ENCODE measurements around the gene P4HTM.
A peak's percentile ranks its signal among the peaks of the same experiment; 100 is the strongest.

P4HTM gene

GRCh38 chr3:49023775-49024174, 33.7 kb downstream of the P4HTM start:
- no peak for DNase-seq (ENCODE audit: low read depth in 2 of 2)

- no peak for DNase-seq (ENCODE audit: low read depth in 2 of 2)
These were observed 34.4 kb downstream of the P4HTM start for GRCh38 chr3:49024449-49024848.

- no peak for DNase-seq (ENCODE audit: low read depth in 2 of 2)
These were observed 35.2 kb downstream of the P4HTM start for GRCh38 chr3:49025005-49025792.

GRCh38 chr3:49025793-49026520, 35.9 kb downstream of the P4HTM start:
- DNase-seq (ENCODE audit: low read depth in 2 of 2), result no peak

- no peak for DNase-seq (ENCODE audit: low read depth in 2 of 2)
These were observed 36.5 kb downstream of the P4HTM start for GRCh38 chr3:49026536-49026935.

GRCh38 chr3:49027634-49028033, 37.6 kb downstream of the P4HTM start:
- no peak for DNase-seq (ENCODE audit: low read depth in 2 of 2)

- no peak for DNase-seq (ENCODE audit: low read depth in 2 of 2)
These were observed 38.2 kb downstream of the P4HTM start for GRCh38 chr3:49028298-49028672.

GRCh38 chr3:49028673-49029562, 38.9 kb downstream of the P4HTM start, which contains the start of gene IMPDH2:
Gene IMPDH2, minus strand, starts transcription at chr3:49029398. Its CDS starts 48 bp downstream, at chr3:49029350.
- DNase-seq (ENCODE audit: low read depth in 2 of 2), result peak; percentile 73 to 78

- DNase-seq (ENCODE audit: low read depth in 2 of 2), result no peak
These were observed 39.5 kb downstream of the P4HTM start for GRCh38 chr3:49029563-49029884.

- no peak for DNase-seq (ENCODE audit: low read depth in 2 of 2)
These were observed 40.3 kb downstream of the P4HTM start for GRCh38 chr3:49030321-49030720.

GRCh38 chr3:49032646-49033304, 42.7 kb downstream of the P4HTM start:
- DNase-seq (ENCODE audit: low read depth in 2 of 2), result no peak

- no peak for DNase-seq (ENCODE audit: low read depth in 2 of 2)
These were observed 44.6 kb downstream of the P4HTM start for GRCh38 chr3:49034650-49035049.

- no peak for DNase-seq (ENCODE audit: low read depth in 2 of 2)
These were observed 45.2 kb downstream of the P4HTM start for GRCh38 chr3:49035281-49035680.

GRCh38 chr3:49053543-49053942, 63.5 kb downstream of the P4HTM start:
- no peak for DNase-seq (ENCODE audit: low read depth in 2 of 2)

GRCh38 chr3:49054344-49054862, 64.4 kb downstream of the P4HTM start:
- DNase-seq (ENCODE audit: low read depth in 2 of 2), result no peak
